Lung (tissue), 12 donors: ENCODE measurements around the gene POU3F2. TPM values are rescaled to one million over a fixed set of nuclear protein-coding genes. Genes with fewer than 3 reads are reported as not detected.

ENCODE experiments used
- ATAC-seq: fragments of 200-7000 bp; cut with Tn5 transposase; one replicate; pipeline ENCODE4 v1.9.1; 2020; ENCODE audit warnings: moderate number of reproducible peaks; ENCODE audit not compliant: insufficient read depth, low FRiP score
- DNase-seq, 3 donors: peaks; one replicate each; pipeline ENCODE4 v3.0.0-alpha.2; 2013 to 2017
- H3K27ac ChIP-seq, 2 donors: one replicate each; pipeline ENCODE4 v1.5.1; 2013; ENCODE audit warnings: mild to moderate bottlenecking in 2 of 2, moderate library complexity in 2 of 2, control low read depth in 1 of 2, inconsistent platforms in 1 of 2, low read depth in 1 of 2, low read length in 1 of 2
- H3K27me3 ChIP-seq, 3 donors: one replicate each; pipeline ENCODE4 v1.5.1; 2013; ENCODE audit warnings: low read length in 2 of 3; ENCODE audit not compliant: control insufficient read depth in 3 of 3, insufficient read depth in 3 of 3
- H3K36me3 ChIP-seq, 4 donors: one replicate each; pipeline ENCODE4 v1.5.1; 2013; ENCODE audit warnings: low read length in 4 of 4, mild to moderate bottlenecking in 1 of 4, moderate library complexity in 1 of 4; ENCODE audit not compliant: control insufficient read depth in 4 of 4, insufficient read depth in 4 of 4
- H3K4me1 ChIP-seq, 5 donors: one replicate each; pipeline ENCODE4 v1.5.1; 2013; ENCODE audit warnings: low read length in 5 of 5, mild to moderate bottlenecking in 2 of 5, moderate library complexity in 1 of 5; ENCODE audit not compliant: control insufficient read depth in 5 of 5, insufficient read depth in 5 of 5
- H3K4me3 ChIP-seq: one replicate; pipeline ENCODE4 v1.5.1; 2013; ENCODE audit warnings: mild to moderate bottlenecking, control low read depth, moderate library complexity
- H3K9ac ChIP-seq, 2 donors: one replicate each; pipeline ENCODE4 v1.5.1; 2013; ENCODE audit warnings: low read length in 2 of 2, control low read depth in 1 of 2; ENCODE audit not compliant: insufficient read depth in 1 of 2
- H3K9me3 ChIP-seq, 4 donors: one replicate each; pipeline ENCODE4 v1.5.1; 2013; ENCODE audit warnings: low read length in 3 of 4, mild to moderate bottlenecking in 1 of 4, moderate library complexity in 1 of 4; ENCODE audit not compliant: control insufficient read depth in 4 of 4, insufficient read depth in 3 of 4
- WGBS, 2 donors: extraction: QIAGEN DNeasy Blood & Tissue Kit; methylation state at CpG; one replicate each; pipeline ENCODE4 v1.1.7; 2013; 5-methylcytosine and 5-hydroxymethylcytosine counted together
- polyA plus RNA-seq, 2 donors: library from polyadenylated mRNA; stranded (reverse); fragments of 200-250 nt; gene quantifications; one replicate each; pipeline ENCODE4 v1.2.1, GENCODE V29; 2013
- total RNA-seq, 2 donors: library from RNA; depleted of rRNA in 1 of 2; stranded (reverse); fragments of >200 nt in 1 of 2; gene quantifications; one replicate each; pipeline ENCODE4 v1.2.1, GENCODE V29; 2014 to 2021
- TF ChIP-seq, protein P1 (sequence below): IDR thresholded peaks from 2 replicates; pipeline ENCODE4 v1.5.1; 2012; ENCODE audit warnings: mild to moderate bottlenecking; ENCODE audit errors: control extremely low read depth, extremely low read depth
- donor health status: control.
- donor health status: control.
- donor health status: Bipolar disorder and iron deficiency.
- donor health status: healthy.
- donor health status: DM: yes; HTN: yes; CAD: no.

The POU3F2 gene
- total and polyA plus RNA-seq, 4 donors = 0.11 TPM; not detected in 3

DNA sequence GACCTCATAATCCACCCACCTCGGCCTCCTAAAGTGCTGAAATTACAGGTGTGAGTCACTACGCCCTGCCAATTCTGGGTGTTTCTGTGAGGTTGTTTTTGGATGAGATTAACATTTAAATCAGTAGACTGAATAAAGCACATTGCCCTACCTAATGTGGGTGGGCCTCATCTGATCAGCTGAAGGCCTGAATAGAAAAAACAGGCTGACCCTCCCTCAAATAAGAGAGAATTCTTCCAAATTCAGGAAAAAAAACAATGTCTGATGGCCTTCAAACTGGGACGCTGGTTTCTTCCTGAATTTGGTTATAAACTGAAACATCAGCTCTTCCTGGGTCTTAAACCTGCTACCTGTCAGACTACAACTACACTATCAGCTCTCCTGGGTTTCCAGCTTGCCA, 51.0 kb downstream of the POU3F2 start:
- TF ChIP-seq, protein P1, sequence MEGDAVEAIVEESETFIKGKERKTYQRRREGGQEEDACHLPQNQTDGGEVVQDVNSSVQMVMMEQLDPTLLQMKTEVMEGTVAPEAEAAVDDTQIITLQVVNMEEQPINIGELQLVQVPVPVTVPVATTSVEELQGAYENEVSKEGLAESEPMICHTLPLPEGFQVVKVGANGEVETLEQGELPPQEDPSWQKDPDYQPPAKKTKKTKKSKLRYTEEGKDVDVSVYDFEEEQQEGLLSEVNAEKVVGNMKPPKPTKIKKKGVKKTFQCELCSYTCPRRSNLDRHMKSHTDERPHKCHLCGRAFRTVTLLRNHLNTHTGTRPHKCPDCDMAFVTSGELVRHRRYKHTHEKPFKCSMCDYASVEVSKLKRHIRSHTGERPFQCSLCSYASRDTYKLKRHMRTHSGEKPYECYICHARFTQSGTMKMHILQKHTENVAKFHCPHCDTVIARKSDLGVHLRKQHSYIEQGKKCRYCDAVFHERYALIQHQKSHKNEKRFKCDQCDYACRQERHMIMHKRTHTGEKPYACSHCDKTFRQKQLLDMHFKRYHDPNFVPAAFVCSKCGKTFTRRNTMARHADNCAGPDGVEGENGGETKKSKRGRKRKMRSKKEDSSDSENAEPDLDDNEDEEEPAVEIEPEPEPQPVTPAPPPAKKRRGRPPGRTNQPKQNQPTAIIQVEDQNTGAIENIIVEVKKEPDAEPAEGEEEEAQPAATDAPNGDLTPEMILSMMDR = no peak
- H3K4me3 ChIP-seq = no peak overlapping the region
- no peak overlapping the region for H3K9ac ChIP-seq
- H3K27me3 ChIP-seq = no peaks in the 10 kb centered on the region
- DNase-seq (no peak), ATAC-seq (no peak)
- no peaks in the 10 kb centered on the region for H3K9me3 ChIP-seq
- H3K27ac ChIP-seq = no peak overlapping the region
- no peaks in the 10 kb centered on the region for H3K4me1 ChIP-seq
- WGBS, 2 donors = 94% methylated on average over 3 of the region's 3 CpGs
- H3K36me3 ChIP-seq = peaks cover 3 to 18% (median 7%) of the 10 kb centered on the region in 4 donors

DNA sequence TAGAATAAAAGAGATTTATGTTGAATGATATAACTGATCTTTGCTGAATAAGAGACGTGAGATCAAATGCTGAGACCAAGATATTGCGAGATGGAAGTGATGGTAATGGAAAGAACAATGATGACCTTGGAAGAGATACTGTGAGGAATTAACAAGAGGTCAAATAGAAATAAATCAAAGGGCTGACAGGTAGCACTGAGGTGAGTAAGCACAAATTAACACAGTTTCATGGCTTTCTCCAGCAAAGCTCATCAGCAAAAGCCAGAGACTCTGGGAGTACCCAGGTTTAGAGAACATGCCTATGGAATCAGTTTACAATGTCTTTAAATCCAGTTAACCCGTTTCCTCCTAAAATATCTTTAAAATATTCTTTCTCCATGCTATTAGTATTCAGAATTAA, 53.3 kb downstream of the POU3F2 start:
- no peak overlapping the region for H3K9ac ChIP-seq
- TF ChIP-seq, protein P1 = no peak
- H3K36me3 ChIP-seq = peaks cover 3 to 12% (median 7%) of the 10 kb centered on the region in 4 donors
- H3K9me3 ChIP-seq = no peaks in the 10 kb centered on the region
- H3K4me3 ChIP-seq = no peak overlapping the region
- DNase-seq (no peak), ATAC-seq (no peak)
- H3K4me1 ChIP-seq = no peaks in the 10 kb centered on the region
- WGBS, 2 donors = 98 to 99% methylated on average over 3 of the region's 3 CpGs
- no peak overlapping the region for H3K27ac ChIP-seq
- H3K27me3 ChIP-seq = no peaks in the 10 kb centered on the region

Other genes starting within 250 kb of the POU3F2 start
- 10 to 100 TPM; 13.5 to 35.0 TPM for gene FBXL4, start 113.4 kb downstream of the POU3F2 start, total RNA-seq
- gene FBXL4, start 113.4 kb downstream of the POU3F2 start, polyA plus RNA-seq = 1 to 10 TPM; 3.5 to 5.3 TPM